Activated gamma-delta T cell treated with Interleukin-2 at 50 U/mL for 16 hours (primary cell): ENCODE data around the gene KIF23.
"Not testable (repeated sequence)": the region's sequence is repeated elsewhere in the genome, so short reads cannot be mapped to it uniquely, and the experiment has no call there.

Experiments
- DNase-seq: peaks from one replicate; pipeline ENCODE4 v3.0.0-alpha.2; 2020

KIF23 gene

DNA sequence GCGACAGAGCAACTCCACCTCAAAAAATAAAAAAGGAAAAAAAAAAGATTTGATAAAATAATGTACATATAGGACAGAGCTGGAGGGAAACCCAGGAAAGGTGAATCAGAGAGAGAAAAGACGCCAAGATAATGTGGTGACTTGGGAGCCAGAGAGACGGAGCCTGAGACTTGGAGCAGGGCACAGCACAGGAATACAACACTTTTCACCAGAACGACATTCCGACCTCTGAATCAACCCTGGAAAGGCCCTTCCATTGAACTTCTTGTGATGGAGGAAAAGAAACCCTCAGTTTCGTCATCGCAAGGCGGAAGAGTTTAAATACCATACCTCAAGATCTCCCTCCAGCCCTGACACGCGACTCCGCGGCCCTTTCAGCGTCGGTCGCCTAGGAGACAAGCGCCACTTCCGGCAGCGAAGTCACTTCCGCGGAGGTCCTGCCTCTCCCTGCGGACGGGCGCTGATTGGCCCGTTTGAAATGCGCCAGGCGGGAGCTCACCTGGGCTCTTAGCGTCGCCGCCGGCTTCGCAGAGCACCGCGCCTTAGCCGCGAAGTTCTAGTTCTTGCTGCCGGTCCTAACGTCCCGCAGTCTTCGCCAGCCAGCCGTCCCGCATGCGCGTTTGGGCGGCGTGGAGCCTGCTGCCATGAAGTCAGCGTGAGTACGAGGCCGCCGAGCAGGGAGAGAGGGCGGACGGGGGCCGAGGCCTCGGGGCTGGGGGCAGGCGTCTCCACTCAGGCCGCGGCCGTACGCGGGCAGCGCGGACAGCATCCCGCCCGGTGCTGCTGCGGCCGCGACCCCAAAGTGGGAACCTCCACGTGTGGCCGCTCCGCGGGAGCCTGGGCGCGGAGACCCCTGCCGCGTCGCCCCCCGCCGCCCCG is at the start of gene KIF23:
Gene KIF23, plus strand, starts transcription at position 528 of the 879 bp plus-strand sequence. Its CDS starts 117 bp downstream, at position 645.
- DNase-seq: peak; percentile 92

DNA sequence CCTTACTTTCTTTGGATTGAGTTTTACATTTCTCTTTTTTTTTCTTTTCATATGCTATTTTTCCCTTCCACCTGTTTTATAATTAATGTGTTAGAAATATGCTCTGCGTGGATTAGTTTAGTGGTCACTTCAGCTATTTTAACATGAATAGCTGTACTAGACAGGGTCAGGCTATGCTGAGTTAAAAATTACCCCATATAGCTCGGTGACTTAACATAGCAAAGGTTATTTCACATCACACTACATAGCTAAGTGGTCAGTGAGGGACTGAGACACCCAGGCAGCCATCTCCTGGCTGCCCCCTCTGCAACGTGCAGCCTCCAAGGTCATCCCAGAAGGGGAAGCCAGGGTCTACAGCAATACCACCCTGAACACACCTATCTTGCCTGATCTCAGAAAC is 46.9 kb upstream of the KIF23 start:
- DNase-seq: no peak

DNA sequence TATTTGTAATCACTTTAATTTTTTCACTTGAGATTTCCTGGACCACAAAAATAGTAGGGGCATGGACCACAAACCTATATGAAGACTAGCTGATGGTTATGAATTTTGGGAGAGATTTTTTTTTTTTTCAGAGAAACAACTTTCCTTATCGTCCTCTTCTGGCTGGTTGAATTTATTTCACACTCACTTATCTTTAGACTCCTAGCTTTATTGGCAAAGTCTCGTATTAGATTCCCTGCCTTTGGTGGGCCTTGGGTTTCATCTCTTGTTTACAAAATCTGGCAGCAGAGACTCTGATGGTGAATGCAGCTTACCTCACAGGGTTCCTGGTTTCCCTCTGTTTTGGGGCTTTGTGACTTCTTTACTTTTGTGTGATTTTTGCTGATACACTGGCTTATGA is 44.5 kb upstream of the KIF23 start:
- DNase-seq: no peak

DNA sequence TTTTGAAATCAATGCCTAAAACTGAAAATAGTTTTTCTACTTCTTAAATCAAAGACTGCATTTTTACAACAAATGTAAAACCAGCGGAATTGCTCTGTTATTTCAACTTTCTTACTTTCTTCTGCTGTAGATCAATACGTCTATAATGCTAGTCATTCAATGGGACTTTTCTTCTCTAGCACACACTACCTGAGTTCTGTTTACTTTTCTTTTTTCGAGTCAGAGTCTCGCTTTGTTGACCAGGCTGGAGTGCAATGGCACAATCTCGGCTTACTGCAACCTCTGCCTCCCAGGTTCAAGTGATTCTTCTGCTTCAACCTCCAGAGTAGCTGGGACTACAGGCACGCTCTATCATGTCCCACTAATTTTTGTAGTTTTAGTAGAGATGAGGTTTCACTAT is 40.7 kb upstream of the KIF23 start:
- no peak for DNase-seq

DNA sequence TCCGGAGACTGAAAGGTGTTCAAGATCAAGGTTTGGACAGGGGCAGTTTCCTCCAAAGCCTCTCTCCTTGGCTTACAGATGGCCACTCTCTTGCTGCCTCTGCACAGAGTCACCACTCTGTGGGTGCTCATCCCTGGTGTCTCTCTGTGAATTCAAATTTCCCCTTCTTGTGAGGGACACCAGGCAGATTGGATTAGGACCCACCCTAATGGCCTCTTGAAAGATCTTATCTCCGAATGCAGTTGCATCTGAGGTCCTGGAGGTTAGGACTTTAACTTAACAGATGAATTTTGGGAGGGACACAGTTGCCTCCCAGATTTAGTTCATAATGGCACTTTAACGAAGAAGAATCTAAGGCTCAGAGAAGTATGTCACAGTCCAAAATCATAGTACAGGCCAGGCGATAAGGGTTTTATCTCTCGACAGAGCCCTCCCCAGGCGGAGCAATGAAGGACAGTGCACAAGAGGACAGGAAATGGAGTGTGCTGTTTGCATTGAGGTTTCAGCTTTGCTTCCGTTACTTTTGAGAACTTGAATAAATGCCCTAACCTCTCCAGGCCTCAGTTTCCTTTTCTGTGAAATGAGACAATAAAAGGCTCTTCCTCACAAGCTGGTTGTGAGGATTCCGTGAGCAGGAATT is 38.9 kb upstream of the KIF23 start:
- DNase-seq: no peak

DNA sequence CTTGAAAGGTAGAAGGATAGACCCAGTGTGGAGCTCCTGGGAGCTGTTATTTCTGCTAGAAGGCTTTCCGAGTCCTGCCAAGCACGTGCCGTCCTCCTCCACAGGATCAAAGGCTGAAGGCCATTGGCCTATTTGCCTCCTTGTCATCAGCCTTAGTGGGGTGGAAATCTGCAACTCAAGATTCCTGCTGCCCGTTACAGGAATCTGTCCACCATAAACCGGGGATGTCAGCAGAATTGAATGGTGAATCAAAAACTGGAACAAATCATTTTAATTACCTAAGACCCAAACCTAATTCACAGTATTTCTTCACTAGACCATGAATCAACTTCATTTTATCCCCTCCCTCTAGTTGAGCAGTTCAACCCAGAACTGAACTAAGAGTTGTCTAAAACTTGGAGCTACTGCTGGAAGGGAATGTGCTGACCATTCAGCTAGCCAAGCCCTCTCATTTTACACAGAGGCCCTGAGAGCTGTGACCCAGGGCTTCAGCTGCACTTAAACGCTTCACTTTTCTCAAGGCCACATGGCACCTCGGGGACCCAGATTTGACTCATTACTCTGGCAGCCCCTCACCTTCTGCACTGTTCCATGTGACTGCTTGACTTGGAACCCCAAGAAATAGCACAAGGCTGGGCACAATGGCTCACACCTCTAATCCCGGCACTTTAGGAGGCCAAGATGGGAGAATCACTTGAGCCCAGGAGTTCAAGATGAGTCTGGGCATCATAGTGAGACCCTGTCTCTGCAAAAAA is 36.8 kb upstream of the KIF23 start:
- no peak for DNase-seq

DNA sequence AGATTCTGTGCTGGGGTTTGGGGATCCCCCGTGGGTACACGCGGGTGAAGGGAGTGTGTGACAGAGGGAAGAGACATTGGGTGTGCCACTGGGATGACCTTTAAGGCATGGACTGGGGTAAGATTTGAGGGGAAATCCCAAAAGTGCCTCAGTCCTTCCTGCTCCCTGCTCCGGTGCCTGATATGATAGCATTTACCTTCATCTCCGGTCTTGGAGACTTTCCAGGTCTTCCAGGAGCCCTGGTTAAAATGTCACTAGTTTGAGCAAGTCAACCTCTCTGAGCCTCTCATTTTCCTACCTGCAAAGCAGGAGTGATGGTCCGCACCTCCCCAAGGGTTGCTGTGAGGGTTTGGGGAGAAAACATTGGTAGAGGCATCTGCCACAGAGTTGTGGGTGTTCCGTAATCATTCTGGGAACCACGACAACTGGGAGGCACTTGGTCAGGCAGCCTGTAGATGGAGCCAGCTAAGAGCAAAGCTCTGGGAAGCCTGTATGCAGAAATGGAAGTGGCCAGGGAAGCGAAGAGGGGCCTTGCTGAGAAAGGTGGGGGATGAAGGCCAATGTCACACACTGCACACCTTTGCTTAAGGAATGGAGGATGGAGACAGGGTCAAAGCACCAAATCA is 33.9 kb upstream of the KIF23 start:
- DNase-seq: no peak

DNA sequence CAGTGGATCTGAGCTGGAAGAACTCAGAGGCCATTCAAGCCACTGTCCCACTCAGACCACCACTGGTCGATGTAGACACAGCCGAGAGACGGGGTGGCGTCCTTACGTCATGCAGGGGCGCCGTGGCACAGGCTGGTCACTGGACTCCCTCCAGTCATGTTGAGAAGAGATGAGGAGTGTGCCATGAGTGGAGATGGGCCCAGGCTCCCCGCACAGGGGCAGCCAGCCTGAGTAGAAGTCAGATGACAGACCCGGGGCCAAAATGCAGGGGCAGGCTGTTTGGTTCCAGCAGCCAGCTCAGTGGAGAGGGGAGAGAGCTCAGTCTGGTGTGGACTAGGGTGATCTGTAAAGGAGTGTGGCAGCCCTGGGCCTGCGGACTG is 33.4 kb upstream of the KIF23 start:
- DNase-seq: no peak

DNA sequence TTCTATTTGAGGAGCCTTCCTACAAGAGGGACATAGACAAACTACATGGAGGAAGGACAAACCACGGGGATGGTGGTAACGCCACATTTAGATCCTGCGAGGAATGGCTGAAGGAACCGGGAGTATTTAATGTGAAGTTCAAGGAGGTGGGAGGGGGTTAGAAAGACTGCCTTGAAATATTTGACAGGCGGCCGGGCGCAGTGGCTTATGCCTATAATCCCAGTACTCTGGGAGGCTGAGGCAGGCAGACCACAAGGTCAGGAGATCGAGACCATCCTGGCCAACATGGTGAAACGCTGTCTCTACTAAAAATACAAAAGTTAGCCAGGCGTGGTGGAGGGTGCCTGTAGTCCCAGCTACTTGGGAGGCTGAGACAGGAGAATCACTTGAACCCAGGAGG is 32.0 kb upstream of the KIF23 start:
- DNase-seq: not testable (repeated sequence)

DNA sequence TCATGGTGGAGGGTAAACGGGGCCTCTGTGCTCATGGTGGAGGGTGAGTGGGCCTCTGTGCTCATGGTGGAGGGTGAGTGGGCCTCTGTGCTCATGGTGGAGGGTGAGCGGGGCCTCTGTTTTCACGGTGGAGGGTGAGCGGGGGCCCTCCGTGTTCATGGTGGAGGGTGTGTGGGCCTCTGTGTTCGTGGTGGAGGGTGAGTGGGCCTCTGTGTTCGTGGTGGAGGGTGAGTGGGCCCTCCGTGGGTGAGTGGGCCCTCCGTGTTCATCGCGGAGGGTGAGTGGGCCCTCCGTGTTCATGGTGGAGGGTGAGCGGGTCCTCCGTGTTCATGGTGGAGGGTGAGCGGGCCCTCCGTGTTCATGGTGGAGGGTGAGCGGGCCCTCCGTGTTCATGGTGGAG is 30.1 kb upstream of the KIF23 start:
- DNase-seq: not testable (repeated sequence)

DNA sequence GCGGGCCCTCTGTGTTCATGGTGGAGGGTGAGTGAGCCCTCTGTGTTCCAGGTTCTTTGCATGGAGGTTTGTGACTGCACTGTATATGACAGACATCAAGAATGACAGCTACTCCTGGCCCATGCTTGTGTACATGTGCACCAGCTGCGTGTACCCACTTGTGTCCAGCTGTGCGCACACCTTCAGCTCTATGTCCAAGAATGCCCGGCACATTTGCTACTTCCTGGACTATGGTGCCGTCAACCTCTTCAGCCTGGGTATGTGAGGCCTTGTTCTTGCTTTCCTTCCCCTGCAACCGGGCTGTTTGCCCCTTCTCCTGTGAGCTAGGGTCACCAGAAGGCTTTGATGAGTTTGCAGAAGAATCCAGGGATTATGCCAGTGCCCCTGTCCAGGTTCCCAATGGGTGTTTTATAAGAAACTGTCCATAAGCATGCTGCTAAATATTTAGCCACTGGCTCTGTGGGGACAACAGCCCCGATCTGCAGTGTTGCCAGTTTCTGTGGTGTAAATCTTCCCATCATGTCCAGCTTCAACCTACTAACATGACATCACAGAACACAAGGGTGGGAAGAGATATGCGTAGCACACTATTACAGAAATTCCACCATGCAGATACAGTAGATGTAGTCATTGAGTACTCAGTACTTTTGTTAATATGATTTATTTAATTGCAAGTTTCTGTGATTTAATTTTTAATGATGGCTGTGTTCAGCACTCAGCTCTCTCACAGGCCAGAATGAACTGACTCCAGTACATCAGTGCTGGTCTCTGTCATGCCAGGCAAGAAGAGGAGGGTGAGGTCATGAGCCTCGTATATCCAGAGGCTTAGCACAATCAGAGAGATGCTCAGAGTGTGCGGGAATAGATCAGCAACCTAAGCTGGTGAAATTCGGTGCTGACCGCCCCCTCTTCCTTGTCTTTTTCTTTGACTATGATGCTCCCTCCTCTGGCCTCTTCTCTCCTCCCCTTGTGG is 29.2 kb upstream of the KIF23 start:
- no peak for DNase-seq

DNA sequence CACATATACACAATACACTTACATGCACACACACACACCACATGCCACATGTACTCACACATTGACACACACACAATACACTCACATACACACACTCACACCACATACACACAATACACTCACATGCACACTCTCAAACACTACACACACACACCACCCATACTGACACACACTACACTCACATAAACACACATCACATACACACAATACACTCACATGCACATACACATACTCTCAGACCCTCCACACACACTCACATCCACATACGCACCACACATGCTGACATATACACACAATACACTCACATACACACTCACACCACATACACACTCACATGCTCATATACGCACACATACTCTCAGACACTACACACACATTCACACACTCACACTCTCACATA is 28.3 kb upstream of the KIF23 start:
- DNase-seq: no peak

DNA sequence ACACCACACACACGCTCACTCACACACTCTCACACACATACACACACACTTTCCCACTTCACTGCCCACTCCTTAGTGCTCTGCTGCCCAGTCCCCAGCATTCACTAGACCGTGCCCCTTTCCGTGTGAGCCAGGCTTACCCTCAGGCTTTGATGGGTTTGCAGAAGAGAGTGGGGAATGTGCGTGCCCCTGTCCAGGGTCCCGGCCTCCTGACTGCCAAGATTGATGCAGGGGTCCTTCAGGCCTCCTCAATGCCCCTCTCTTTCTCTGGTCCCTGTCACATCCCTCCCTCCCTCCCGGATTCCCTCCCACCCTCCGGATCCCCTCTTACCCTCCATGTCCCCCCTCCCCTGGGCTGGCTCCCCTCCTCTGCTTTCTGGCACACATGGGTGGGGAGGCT is 27.9 kb upstream of the KIF23 start:
- DNase-seq: no peak

DNA sequence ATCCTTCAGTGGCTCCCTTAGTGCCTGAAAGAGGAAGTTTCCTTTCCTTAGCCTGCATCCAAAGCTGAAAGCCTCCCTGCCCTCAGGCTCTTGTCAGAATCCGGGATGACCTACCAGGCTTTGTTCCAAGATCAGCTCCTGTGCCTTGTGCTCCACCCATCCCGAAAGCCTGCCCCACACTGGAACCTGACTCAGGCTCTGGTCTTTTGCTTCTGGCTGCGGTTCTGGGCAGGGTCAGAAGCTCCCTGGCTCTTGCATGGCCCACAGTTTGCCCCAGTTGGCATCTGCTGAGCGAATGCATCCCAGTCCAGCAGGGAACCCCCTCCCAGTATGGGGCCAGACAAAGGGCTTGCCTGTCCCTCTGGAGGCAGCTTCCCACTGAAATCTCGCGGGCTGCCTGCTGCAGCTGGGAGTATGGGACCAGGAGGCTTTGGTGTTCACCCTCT is 25.9 kb upstream of the KIF23 start:
- DNase-seq: no peak

DNA sequence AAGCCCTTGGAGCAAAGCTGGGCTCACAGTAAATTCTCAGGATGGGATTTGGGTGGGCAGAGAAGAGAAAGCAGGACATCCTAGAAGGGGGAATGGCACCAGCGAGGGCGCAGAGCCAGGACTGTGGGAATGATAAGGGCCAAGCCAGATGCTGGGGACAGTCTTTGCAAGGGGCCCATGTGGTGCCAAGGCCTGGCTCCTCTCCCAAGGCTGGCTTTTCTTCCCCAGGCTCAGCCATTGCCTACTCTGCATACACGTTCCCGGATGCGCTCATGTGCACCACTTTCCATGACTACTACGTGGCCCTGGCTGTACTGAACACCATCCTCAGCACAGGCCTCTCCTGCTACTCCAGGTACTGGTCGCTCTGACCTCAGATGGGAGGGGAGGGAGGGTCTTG is 24.7 kb upstream of the KIF23 start:
- no peak for DNase-seq

DNA sequence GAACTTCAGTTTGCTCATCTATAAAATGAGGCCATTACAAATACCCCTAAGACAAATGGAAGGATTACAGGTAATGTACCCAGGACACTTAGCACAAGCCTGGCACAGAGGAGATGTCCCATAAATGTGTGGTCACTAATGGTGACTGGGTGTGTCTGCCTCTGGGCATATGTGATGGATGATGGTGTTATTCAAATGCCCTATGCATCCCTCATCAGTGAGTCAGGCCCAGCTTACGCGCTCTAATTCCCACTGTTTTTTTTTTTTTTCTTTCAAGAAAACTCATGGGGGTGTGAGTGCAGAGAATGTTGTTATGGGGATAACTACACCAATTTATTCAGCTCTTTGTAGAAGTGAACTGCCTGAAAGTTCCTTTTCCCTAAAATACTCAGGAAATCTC is 23.6 kb upstream of the KIF23 start:
- no peak for DNase-seq

DNA sequence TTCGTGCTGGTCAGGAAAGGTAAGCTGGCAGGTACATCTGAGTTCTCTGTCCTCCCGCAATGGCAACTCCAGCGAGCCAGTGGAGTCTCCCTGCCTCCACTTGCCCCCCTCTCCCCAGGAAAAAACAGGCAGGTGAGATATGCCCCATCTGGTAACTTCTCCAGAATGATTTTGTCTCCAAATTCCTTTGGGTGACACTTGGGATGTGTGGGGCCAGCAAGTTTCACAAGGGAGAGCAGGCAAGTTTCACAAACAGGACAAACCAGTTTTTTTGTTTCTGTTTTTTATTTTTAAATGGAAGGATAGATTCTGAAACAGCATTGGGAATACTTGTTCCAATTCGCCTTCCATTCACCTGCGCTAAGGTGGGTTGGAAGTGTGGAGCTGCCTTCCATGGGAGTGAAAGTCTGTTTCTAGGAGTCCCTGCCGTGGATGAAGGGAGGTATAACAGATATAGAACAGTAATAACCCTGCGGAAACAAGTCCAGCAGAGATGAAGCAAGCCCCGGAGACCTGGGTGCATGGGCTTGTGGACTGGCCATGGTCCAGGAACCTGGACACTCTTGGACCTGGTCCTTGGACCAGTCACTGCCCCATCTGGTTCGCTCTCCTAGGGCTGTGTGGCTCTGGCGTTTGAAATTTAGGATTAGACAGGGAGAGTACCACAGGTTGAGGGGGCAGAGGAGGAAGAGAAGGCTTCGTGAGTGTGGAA is 22.9 kb upstream of the KIF23 start:
- no peak for DNase-seq

DNA sequence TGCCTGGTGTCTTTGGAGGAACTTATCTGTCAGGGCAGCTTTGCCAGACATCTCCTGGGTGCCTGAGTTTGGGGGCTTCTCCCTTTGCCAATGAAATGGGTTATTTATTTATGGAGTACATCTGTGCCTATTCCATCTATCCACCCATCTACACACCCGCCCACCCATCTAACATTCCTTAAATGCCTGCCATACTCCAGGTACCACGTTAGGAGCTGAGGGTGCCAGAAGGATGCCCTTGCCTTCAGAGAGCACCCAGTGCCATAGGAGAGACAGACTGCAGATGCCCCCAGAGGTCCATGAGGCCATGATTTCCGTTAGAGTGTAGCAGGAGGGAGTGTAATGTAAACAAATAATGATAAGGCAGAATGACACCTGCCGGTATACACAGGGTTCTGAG is 21.8 kb upstream of the KIF23 start:
- DNase-seq: no peak

DNA sequence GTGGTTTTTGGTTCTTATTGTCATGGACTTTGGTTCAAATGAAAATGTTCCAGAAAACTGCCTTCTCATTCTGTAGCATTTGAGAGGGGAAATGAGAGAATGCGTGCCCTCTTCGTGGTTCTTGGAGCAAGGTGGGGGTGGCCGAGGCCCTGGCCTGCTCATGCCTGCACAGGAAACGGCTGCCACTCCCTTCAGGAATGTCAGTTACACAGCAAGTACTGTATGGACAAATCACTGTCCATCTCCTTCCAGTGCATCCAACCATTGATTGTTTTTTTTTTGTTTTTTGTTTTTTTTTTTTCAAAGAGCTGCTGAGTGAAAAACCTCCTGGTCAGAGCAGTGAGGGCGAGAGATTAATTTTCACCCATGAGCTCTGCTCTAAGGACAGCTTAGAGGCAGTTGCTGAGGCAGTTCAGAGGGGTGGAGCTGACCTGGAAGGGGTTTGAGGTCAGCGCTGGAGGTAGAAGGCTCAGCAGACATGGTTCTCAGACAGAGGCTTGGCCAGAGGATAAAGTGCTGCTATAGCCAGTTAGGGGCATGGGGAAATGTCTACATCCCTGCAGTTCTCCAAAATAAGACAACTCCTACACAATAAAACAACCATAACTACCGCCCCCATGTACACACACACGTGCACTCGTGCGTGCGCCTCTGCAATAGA is 20.2 kb upstream of the KIF23 start:
- no peak for DNase-seq

DNA sequence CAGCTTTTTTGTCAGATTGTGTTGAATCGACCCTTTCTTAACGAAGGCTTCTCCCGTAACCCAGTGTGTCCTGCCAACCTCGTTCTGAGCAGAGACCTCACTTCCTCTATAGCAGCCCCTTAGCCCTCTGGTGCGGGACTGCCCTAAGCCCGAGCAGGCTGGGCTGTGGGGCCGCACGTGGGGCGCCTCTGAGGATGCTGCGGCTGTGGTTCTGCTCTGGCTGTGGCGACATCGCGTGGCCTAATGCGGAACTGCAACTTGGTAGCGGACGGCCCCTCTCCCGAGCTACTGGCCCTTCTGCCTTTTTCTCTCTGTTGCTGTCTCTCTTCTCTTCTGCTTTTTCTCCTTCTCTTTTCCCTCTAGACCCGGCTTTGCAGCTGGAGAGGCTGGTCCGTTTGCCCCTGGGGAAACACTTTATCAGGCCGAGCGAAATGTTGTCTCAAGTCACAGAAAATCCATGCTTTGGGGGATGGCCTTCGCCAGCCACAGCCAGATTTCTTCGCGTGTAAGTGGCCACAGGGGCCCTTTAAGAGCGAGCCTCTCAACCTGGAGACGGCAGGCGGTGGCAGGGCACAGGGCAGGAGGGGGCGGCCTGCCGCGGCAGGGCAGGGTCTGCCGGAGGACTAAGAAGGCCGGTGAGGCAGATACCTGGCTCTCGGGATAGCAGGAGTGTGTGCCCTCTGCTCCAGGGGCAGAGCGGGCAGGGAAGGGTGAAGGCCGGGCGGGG is 19.4 kb upstream of the KIF23 start:
- DNase-seq: peak; percentile 83
